ENCODE results near the gene RAB1A.

DNA sequence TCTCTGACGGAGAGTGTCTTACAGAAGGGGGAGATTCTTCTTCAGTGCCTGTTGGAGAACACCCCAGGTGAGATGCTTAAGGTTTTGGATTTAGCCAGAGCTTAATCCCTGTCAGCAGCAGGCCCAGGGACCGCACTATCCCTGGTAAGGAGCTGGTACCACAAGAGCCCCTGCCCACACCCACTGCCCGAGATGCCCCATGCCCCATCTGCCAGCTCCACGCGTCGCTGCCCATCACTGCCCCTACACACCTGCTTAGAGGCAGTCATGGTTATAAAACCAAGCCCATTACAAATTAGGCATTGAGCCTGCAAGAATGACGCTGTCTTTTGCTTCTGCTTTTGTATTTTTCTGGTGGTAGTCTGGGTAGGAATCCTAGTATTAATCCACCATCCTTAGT, 52.0 kb downstream of the RAB1A start:
- TF ChIP-seq POLR2AphosphoS5 (IDR thresholded peaks at IDR 0.05; ENCODE audit: low read depth, low read length) (no peak; the same call in 1 of the 2 replicates), POLR2A (IDR thresholded peaks at IDR 0.05; ENCODE audit: low read depth, low read length) (no peak; the same call in 1 of the 2 replicates)
